Measurements from ENCODE around the gene RAB11FIP5.

- TF ChIP-seq, protein P1, sequence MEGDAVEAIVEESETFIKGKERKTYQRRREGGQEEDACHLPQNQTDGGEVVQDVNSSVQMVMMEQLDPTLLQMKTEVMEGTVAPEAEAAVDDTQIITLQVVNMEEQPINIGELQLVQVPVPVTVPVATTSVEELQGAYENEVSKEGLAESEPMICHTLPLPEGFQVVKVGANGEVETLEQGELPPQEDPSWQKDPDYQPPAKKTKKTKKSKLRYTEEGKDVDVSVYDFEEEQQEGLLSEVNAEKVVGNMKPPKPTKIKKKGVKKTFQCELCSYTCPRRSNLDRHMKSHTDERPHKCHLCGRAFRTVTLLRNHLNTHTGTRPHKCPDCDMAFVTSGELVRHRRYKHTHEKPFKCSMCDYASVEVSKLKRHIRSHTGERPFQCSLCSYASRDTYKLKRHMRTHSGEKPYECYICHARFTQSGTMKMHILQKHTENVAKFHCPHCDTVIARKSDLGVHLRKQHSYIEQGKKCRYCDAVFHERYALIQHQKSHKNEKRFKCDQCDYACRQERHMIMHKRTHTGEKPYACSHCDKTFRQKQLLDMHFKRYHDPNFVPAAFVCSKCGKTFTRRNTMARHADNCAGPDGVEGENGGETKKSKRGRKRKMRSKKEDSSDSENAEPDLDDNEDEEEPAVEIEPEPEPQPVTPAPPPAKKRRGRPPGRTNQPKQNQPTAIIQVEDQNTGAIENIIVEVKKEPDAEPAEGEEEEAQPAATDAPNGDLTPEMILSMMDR (conservative IDR thresholded peaks at IDR 0.05; ENCODE audit: low read depth, low read length): no peak
- no peak for TF ChIP-seq EZH2phosphoT487 (IDR thresholded peaks at IDR 0.05; ENCODE audit: borderline replicate concordance, low read length)
These were observed 2.3 kb downstream of the RAB11FIP5 start for GRCh38 chr2:73110168-73111072.

All from PC-3 (cell line).